Kidney epithelial cell (primary cell): Measurements from ENCODE around the gene CAPZA1. TPM values are rescaled to one million over a fixed set of nuclear protein-coding genes. Genes with fewer than 3 reads are reported as not detected.

Source experiments
- DNase-seq: peaks from one replicate; pipeline ENCODE4 v3.0.0-alpha.2; 2010; ENCODE audit warnings: low read depth
- H3K27me3 ChIP-seq: 2 replicates; pipeline ENCODE4 v1.6.0; 2011; ENCODE audit warnings: low read length; ENCODE audit not compliant: control insufficient read depth, insufficient read depth
- H3K36me3 ChIP-seq: 2 replicates; pipeline ENCODE4 v1.5.1; 2011; ENCODE audit warnings: low read length; ENCODE audit not compliant: control insufficient read depth, insufficient read depth
- H3K4me3 ChIP-seq: 2 replicates; pipeline ENCODE4 v1.5.1; 2011; ENCODE audit warnings: low read depth, mild to moderate bottlenecking, control low read depth, low read length
- total RNA-seq: library from RNA; depleted of rRNA; stranded (reverse); fragments of >200 nt; gene quantifications from 2 replicates; pipeline ENCODE4 v1.2.3, GENCODE V29; 2015
- TF ChIP-seq, protein P1 (sequence below): IDR thresholded peaks from 2 replicates; pipeline ENCODE4 v1.5.1; 2011; ENCODE audit warnings: mild to moderate bottlenecking, moderate library complexity, low read length, control low read depth, inconsistent platforms; ENCODE audit not compliant: insufficient read depth, poor library complexity, severe bottlenecking

CAPZA1 gene
- total RNA-seq, 1 donor from 2014 or later, result 193 TPM

DNA sequence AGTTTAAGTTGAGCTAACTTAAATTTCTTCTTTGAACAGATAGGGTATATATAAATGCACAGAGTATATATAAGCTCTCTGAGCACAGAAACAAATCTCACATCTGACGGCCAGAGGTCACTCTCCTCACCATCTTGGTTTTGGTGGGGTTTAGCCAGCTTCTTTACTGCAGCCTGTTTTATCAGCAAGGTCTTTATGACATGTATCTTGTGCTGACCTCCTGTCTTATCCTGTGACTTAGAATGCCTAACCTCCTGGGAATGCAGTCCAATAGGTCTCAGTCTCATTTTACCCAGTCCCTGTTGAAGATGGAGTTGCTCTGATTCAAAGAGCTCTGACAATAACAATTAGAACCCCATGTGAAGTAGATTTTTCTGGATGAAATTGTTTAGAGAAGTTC, 53.2 kb downstream of the CAPZA1 start:
- Histone ChIP-seq H3K4me3 (no peak overlapping the region), H3K27me3 (no peaks in the 10 kb centered on the region), H3K36me3 (no peaks in the 10 kb centered on the region)
- DNase-seq, result no peak
- TF ChIP-seq, protein P1, sequence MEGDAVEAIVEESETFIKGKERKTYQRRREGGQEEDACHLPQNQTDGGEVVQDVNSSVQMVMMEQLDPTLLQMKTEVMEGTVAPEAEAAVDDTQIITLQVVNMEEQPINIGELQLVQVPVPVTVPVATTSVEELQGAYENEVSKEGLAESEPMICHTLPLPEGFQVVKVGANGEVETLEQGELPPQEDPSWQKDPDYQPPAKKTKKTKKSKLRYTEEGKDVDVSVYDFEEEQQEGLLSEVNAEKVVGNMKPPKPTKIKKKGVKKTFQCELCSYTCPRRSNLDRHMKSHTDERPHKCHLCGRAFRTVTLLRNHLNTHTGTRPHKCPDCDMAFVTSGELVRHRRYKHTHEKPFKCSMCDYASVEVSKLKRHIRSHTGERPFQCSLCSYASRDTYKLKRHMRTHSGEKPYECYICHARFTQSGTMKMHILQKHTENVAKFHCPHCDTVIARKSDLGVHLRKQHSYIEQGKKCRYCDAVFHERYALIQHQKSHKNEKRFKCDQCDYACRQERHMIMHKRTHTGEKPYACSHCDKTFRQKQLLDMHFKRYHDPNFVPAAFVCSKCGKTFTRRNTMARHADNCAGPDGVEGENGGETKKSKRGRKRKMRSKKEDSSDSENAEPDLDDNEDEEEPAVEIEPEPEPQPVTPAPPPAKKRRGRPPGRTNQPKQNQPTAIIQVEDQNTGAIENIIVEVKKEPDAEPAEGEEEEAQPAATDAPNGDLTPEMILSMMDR, result no peak

DNA sequence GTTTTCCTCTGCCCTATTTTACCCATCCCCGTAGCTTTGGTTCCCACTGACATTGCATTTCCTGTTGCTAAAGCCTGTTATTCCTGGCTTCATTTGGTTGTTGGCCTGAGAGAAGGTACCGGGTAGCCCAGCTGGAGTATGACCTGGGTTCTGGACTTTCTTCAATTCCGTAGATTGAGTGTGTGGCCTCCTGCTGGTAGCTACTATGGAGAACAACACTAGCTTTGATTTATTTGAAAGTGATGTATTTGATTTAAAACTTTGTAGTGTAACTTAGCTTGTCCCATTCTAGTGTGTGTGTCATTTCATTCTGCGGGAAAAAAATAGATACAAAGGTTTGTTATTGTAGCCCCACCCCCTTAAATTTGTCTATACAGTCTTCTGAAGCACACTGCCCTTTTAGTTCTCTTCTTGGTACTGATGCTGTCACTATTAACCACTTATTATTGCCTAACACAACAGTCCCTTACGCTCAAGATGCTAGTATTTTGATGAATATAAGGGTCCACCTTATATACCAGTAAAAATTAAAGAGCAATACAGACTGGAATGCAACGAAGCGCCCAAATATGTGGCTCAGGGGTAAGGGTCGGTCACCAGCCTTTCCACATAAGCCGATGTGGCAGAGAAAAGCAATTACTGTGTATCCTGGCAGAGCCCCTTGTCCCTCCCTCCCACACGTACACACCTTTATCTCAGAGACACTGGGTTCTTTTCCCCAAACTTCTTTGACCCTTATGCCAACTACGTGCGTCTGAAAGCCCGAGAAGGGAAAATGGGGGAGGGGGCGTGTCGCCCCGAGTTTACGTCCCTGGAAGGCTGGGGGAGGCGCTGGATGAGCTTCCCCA, 54.2 kb downstream of the CAPZA1 start:
- Histone ChIP-seq H3K27me3 (no peaks in the 10 kb centered on the region), H3K36me3 (no peaks in the 10 kb centered on the region), H3K4me3 (peak overlapping the region; percentile 89)
- TF ChIP-seq, protein P1, result peak; percentile 45
- no peak for DNase-seq

DNA sequence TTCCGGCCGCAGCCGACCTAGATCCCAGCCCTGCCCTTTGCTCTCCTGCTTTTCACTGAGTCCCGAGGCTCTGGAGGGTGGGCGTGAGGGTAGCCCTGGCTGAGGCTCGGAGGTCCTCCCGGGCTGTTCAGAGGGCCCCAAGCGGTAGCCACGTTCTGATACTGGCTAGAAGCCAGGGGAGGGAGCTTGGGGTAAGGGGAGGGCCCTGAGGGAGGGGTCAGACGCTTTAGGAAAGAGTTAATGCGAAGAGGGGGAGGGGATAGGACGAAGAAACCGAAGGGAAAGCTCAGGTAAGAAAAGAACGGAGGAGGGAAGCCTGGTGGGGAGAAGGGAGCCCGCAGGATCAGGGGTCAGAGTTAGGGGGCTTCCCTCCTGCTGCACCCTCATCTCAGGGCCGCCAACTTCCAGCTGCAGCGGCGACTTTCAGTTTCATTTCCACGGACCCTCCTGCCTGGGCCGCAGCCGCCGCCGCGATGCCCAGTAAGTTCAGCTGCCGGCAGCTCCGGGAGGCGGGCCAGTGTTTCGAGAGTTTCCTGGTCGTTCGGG, 54.9 kb downstream of the CAPZA1 start, which contains the start of gene MOV10:
MOV10 (plus strand) TSS at position 220 of the 546 bp plus-strand sequence; CDS start at position 474, 254 bp downstream.
- DNase-seq, result peak; percentile 23

DNA sequence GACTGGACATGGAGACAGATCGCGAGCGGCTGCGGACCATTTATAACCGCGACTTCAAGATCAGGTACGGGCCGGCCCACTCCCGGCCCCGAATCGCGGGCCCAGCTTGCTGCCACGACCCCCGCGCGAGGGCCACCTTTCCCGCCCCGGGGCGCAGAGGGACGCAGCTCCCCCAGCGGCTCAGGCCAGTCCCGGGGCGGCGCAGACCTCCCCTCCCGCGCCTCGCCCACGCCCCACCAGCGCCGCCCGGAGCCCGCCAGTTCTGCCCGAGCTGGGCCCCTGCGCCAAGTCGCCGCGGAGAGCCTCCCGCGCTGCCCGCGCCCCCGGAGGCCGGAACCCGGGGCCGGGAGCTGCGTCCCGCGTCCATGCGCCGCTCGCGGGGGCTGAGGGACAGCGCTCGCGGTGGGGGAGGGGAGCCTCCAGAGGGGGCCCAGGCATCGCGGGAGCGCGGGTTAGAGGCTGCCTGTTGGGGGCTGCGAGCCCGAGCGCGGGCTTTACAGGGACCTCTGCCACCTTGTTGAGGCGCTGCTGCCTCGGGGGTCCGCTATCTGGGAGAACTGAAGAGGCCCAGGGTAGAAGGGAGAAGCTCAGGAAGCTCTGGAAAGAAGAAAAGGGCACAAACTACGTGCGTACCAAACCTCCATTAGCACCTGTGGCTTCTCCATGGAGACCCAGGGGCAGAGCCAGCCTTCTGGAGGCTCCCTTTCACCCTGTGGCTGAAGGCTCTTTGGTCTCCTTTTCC, 55.5 kb downstream of the CAPZA1 start:
- H3K27me3 ChIP-seq, result no peaks in the 10 kb centered on the region
- peak overlapping the region; percentile 89 for H3K4me3 ChIP-seq
- TF ChIP-seq, protein P1, result no peak
- no peaks in the 10 kb centered on the region for H3K36me3 ChIP-seq
- DNase-seq, result no peak

More for the DNA sequence above, 54.9 kb downstream of the CAPZA1 start, which contains the start of gene MOV10:
- H3K4me3 ChIP-seq, result peak within 1 kb of the TSS; percentile 89
- H3K36me3 ChIP-seq, result no peaks in the 10 kb centered on the region
- no peaks in the 10 kb centered on the region for H3K27me3 ChIP-seq
- TF ChIP-seq, protein P1, result no peak

DNA sequence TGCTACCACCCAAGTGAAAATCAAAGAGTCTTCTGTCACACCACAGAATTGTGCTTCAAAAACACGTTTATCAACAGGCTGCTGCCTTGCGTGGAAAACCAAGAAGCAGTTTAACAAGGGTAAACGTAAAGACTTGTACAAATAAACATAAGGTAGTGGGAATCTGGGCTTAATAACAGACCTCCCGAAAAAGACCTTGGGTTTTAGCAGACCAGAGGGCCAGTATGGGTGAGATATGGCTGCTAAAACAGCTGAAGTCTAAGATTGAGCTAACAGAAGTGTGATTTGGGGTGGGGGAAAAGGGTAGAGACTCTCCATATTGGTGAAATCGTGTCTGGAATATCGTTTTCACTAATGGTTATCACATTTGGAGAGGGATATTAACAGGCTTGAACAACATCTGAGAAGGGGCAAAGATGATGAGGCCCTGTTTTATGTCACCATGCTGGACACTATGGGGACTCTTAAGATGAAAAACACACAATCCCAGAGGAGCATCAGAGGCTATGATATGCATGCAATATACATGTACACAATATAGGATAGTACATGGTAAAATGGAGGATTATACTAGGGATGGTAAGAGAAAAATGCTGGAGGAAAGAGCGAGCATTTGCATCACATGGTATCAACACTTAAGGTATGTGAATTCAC, 56.2 kb downstream of the CAPZA1 start:
- DNase-seq, result no peak
- TF ChIP-seq, protein P1, result no peak
- no peaks in the 10 kb centered on the region for H3K27me3 ChIP-seq
- H3K4me3 ChIP-seq, result peak overlapping the region; percentile 89
- no peaks in the 10 kb centered on the region for H3K36me3 ChIP-seq
